Measurements from ENCODE around the gene IRS1.

IRS1 gene

GRCh38 chr2:226799976-226800940 lies 638 bp upstream of the IRS1 start:
- TF ChIP-seq REST (IDR thresholded peaks at IDR 0.05; ENCODE audit: low read depth) (no peak), EGR1 (IDR thresholded peaks at IDR 0.05) (peak; percentile 26; the same call in 1 of the 2 replicates), ZBTB7A (IDR thresholded peaks at IDR 0.05; ENCODE audit: low read depth) (peak; percentile 63; the same call in 1 of the 2 replicates), TEAD4 (IDR thresholded peaks at IDR 0.05) (no peak), TAF1 (IDR thresholded peaks at IDR 0.05; ENCODE audit: low read depth) (no peak)

- TF ChIP-seq NFIC (IDR thresholded peaks at IDR 0.05), result no peak
- TF ChIP-seq EGR1 (IDR thresholded peaks at IDR 0.05), result no peak
- no peak for TF ChIP-seq YY1 (IDR thresholded peaks at IDR 0.05; ENCODE audit: low read depth)
- no peak; the same call in 1 of the 2 replicates for TF ChIP-seq ZBTB7A (IDR thresholded peaks at IDR 0.05; ENCODE audit: low read depth)
Observed at GRCh38 chr2:226798422-226799210, 1.0 kb downstream of the IRS1 start.

GRCh38 chr2:226797989-226798421 lies 1.6 kb downstream of the IRS1 start:
- TF ChIP-seq RAD21 (IDR thresholded peaks at IDR 0.05; ENCODE audit: low read depth) (no peak), NFIC (IDR thresholded peaks at IDR 0.05) (no peak), ZBTB7A (IDR thresholded peaks at IDR 0.05; ENCODE audit: low read depth) (no peak), FOXM1 (IDR thresholded peaks at IDR 0.05; ENCODE audit: borderline replicate concordance, low read depth) (no peak), REST (IDR thresholded peaks at IDR 0.05; ENCODE audit: low read depth) (no peak), YY1 (IDR thresholded peaks at IDR 0.05; ENCODE audit: low read depth) (no peak), CREB1 (IDR thresholded peaks at IDR 0.05; ENCODE audit: low read depth) (no peak), CEBPB (IDR thresholded peaks at IDR 0.05) (no peak)

GRCh38 chr2:226797289-226797988 lies 2.2 kb downstream of the IRS1 start:
- TF ChIP-seq CEBPB (IDR thresholded peaks at IDR 0.05), result no peak
- no peak for TF ChIP-seq YY1 (IDR thresholded peaks at IDR 0.05; ENCODE audit: low read depth)
- TF ChIP-seq TCF12 (IDR thresholded peaks at IDR 0.05; ENCODE audit: low read depth), result no peak
- TF ChIP-seq USF1 (IDR thresholded peaks at IDR 0.05), result no peak
- TF ChIP-seq ZBTB7A (IDR thresholded peaks at IDR 0.05; ENCODE audit: low read depth), result no peak
- TF ChIP-seq MAX (IDR thresholded peaks at IDR 0.05), result no peak
- no peak for TF ChIP-seq RAD21 (IDR thresholded peaks at IDR 0.05; ENCODE audit: low read depth)
- TF ChIP-seq TAF1 (IDR thresholded peaks at IDR 0.05; ENCODE audit: low read depth), result no peak
- no peak for TF ChIP-seq EGR1 (IDR thresholded peaks at IDR 0.05)
- TF ChIP-seq REST (IDR thresholded peaks at IDR 0.05; ENCODE audit: low read depth), result no peak

Data from Ishikawa (cell line).